ENCODE measurements around the gene PDHX.

PDHX gene

GRCh38 chr11:34957206-34957605 lies 40.8 kb downstream of the PDHX start:
- DNase-seq (ENCODE audit: low read depth in 2 of 2), result no peak

- no peak for DNase-seq (ENCODE audit: low read depth in 2 of 2)
Observed at GRCh38 chr11:34957606-34958005, 41.2 kb downstream of the PDHX start.

DNA sequence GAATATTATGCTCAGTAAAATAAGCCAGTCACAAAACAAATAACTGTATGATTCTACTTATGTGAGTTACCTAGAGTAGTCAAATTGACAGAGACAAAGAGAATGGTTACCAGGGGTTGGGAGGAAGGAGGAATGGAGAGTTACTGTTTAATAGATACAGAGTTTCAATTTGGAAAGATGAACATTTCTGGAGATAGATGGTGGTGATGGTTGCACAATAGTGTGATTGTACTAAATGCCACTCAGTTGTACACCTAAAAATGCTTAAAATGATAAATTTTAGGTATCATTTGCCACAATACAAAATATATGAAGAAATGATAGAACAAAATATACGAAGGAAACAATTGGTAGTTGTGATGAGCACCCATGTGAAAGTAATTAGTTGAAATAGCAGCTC lies 43.4 kb downstream of the PDHX start:
- no peak for DNase-seq (ENCODE audit: low read depth in 2 of 2)

GRCh38 chr11:34960277-34960676 lies 43.9 kb downstream of the PDHX start:
- no peak for DNase-seq (ENCODE audit: low read depth in 2 of 2)

DNA sequence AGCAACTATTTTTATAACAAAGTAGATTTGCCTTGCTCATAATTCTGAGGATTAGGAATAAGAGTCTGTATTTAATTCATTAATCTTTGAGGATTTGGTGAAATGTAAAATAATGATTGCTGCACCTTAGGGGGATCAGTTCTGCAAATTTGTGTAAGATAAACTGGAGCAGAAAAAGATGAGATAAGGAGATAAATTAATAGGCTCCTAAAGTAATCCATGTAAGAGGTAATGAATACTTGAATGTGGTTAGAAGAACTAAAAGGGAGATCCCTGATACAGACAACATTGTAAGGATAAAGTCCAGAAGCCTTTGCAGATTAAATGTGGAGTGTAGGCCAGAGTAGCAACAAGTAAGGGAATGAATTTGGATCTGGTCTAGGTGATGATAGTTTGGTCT lies 45.6 kb downstream of the PDHX start:
- no peak for DNase-seq (ENCODE audit: low read depth in 2 of 2)

- no peak for DNase-seq (ENCODE audit: low read depth in 2 of 2)
Observed at GRCh38 chr11:34963351-34963750, 46.9 kb downstream of the PDHX start.

DNA sequence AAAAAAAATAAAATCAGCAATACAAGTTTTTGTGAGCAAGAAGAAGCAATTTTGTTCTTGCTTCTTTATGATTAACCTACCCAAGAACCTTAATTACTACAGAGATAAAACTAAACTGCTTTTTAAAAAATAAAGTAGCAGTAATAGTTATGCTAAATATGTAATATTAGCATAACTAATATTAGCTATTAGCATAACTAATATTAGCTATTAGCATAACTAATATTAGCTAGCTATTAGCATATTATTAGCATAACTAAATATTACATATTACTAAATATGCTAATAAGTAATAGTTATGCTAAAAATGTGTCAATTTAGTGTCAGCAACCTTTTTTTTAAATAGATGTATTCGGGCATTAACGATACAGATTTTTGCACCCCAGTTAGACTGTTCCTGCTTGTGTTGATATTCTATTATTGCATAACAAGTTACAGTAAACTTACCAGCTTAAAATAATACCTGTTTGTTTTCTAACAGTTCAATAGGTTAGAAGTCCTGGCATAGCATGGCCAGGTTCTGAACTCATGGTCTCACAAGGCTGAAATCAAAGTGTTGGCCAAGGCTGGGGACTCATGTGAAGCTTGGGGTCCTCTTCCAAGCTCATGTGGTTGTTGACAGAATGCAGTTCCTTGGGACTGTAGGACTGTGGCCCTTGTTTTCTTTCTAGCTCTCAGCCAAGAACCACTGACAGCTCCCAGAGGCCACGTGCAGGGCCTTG lies 48.4 kb downstream of the PDHX start:
- DNase-seq (ENCODE audit: low read depth in 2 of 2), result no peak

GRCh38 chr11:34968862-34969261 lies 52.4 kb downstream of the PDHX start:
- no peak for DNase-seq (ENCODE audit: low read depth in 2 of 2)

- DNase-seq (ENCODE audit: low read depth in 2 of 2), result no peak
Observed at GRCh38 chr11:34970033-34970432, 53.6 kb downstream of the PDHX start.

GRCh38 chr11:34970480-34970879 lies 54.1 kb downstream of the PDHX start:
- DNase-seq (ENCODE audit: low read depth in 2 of 2), result no peak

DNA sequence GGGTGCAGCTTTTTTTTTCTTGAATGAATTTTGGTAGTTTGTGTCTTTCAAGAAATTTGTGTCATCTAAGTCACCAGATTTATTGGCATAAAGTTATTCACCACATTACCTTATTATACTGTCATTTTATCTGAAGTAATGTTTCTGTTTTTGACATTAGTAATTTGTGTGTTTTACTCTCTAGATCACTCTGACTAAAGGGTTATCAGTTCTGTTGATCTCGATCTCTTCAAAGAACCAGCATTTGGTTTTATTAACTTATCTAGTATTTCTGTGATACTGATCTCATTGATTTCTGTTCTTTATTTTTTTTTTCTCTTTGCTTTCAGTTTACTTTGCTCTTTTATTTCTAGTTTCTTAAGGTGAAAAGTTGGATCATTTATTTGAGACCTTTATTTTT lies 55.5 kb downstream of the PDHX start:
- no peak for DNase-seq (ENCODE audit: low read depth in 2 of 2)

GRCh38 chr11:34972366-34972765 lies 55.9 kb downstream of the PDHX start:
- no peak for DNase-seq (ENCODE audit: low read depth in 2 of 2)

DNA sequence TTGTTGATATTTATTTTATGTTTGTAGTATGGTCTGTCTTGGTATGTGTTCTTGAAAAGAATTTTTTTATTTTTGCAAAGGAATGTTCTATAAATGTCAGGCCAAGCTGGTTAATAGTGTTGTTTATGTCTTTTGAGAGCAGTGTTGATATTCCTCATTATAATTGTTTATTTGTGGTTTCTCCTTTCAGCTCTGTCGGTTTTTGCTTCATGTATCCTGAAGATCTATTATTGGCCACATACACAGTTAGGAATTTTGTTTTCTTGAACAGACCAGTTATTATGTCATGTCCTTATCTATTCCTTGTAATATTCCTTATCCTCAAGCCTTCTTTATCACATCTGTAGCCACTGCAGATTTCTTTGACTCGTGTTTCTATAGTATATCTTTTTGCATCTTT lies 56.5 kb downstream of the PDHX start:
- DNase-seq (ENCODE audit: low read depth in 2 of 2), result no peak

DNA sequence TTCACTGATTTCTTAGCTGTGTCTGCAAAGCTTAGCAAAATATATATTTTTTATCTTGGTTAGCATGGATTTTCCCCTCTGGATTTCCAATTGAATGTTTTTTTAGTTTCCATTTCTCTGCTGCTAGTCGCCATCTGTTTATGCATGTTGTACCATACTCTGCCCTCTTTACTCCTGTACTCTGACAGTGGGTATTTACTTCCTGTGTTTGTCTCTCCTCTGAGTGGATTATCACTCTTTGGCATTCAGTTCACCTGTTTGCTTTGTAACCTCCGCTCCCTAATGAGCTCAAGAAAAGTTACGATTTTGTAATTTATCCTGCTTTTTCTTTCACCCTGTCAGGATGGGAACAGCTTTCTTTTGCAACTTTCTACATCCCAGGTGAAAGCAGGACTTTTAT lies 59.1 kb downstream of the PDHX start:
- DNase-seq (ENCODE audit: low read depth in 2 of 2), result no peak

DNA sequence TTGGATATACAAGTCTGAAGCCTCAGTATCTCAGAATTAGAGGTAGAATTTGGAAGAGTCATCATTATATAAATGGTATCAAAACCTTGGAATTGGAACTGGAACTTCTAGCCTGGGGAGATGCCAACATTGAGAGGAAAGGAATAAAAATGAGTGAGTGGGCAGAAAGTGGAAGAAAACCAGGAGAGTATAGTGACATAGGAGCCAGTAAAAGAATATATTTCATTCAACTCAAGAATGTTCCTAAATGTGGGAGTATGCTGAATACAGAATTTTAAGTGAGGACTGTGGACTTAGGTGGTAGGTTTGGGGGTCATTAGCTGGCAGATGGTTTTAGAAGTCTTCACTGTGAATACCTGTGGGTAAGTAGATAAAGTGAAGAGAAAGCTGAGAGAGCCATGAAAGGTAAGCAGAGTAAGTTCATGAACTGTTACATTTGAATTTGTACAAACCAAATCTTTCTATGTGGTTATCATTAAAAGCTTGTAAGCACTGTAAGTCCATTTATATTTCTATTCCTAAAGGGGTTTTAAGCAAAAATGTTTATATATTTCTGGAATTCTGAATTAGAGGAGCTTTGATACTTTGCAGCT lies 60.2 kb downstream of the PDHX start:
- no peak for DNase-seq (ENCODE audit: low read depth in 2 of 2)

DNA sequence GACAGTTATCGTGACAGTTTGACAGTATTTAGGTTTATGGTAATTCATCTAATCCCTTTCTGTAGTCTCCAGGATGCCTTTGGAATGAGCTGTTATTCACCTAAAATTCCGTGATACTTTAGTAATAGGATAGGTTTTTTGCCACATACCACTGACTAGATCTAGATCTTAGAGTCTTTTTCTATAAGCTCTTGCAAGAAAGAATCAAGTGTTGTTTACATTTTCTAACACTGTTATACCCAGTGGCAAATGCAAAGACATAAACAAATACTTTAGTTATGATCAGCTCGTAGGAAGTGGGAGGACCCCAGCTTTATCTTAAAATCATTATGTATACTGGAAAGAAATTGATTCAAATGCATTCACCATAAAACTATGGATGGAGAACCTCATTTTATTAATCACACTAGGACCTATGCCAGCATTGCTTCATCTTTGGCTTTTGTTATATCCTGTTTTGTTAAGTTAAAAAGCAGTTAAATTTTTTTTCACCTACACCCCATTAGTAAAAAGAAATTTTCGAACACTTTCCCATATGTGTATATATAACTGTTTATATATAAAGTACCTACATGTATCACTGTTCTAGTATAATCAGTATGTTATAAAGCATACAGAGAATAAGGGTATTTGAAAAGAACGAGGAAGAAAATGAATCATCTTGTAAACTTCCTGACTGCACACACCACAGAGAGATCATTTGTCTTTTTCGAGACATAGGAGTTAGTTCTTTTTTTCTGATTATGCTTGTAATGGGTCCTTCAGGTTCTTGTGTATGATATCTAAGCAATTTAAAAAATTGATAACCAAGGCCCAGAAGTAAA lies 60.9 kb downstream of the PDHX start:
- DNase-seq (ENCODE audit: low read depth in 2 of 2), result no peak

- DNase-seq (ENCODE audit: low read depth in 2 of 2), result no peak
Observed at GRCh38 chr11:34978236-34979191, 62.1 kb downstream of the PDHX start.

- no peak for DNase-seq (ENCODE audit: low read depth in 2 of 2)
Observed at GRCh38 chr11:34984514-34984913, 68.1 kb downstream of the PDHX start.

- no peak for DNase-seq (ENCODE audit: low read depth in 2 of 2)
Observed at GRCh38 chr11:34986883-34987520, 70.6 kb downstream of the PDHX start.

GRCh38 chr11:34987617-34988016 lies 71.2 kb downstream of the PDHX start:
- no peak for DNase-seq (ENCODE audit: low read depth in 2 of 2)

All from stimulated activated CD4-positive, alpha-beta T cell treated with anti-CD3 and anti-CD28 coated beads, Interleukin-4, amount 100 ng/mL, for 48 hours (primary cell).